ENCODE data around the gene CDK6. TPM values are rescaled to one million over a fixed set of nuclear protein-coding genes. Genes with fewer than 3 reads are reported as not detected.

Gene CDK6
- total and polyA plus RNA-seq, 2 experiments from 2014 or later: 17.8 to 61.5 TPM

DNA sequence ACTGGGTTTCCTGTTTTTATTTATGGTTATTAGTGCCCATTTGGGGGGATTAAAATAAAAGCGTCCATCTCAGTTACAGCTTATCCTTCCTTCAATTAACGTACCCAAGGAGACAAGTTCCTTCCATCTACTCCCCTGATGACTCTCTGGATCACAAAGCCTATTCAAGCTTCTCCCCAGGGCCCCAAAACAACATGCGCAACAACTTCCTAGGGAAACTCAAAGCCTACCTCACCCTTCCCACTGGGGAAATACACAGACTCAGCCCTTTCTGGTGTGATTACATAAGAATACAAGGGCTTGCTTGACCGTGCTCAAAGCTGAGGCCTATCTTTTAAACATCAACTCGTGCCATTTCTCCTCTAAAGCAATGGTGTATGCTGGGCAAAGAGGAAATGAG, 112.4 kb downstream of the CDK6 start:
- Histone ChIP-seq H3K4me1 (ENCODE audit: insufficient read depth) (peaks cover 39% of the 10 kb centered on the region), H3K27ac (peak overlapping the region; percentile 65), H3K79me2 (ENCODE audit: insufficient read depth) (peaks cover 96% of the 10 kb centered on the region), H3K4me2 (ENCODE audit: unreplicated experiment) (no peak overlapping the region), H3K9me2 (ENCODE audit: insufficient read depth) (no peaks in the 10 kb centered on the region), H4K20me1 (ENCODE audit: insufficient read depth) (no peaks in the 10 kb centered on the region), H3K27me3 (replicated peaks; ENCODE audit: insufficient read depth) (no peaks in the 10 kb centered on the region), H2AFZ (no peak overlapping the region), H3K9ac (no peak overlapping the region), H3K36me3 (ENCODE audit: low read depth) (0 out of 2 replicates have a peak, but pooled peaks cover 6% of the 10 kb centered on the region), H3F3A (ENCODE audit: insufficient read depth) (peaks cover 21% of the 10 kb centered on the region), H3K9me3 (ENCODE audit: low read depth) (no peaks in the 10 kb centered on the region), H3K4me3 (no peak overlapping the region)
- DNase-seq: no peak
- 96 to 99% methylated on average over 5 of the region's 5 CpGs for WGBS, 2 experiments (ENCODE audit: low coverage in 1 of 2, low lambda C conversion rate in 2 of 2, missing lambda C conversion rate in 2 of 2)
- in situ Hi-C loops (cut with MboI): no loop called here
- no peak for TF ChIP-seq EZH2 (IDR thresholded peaks at IDR 0.05; ENCODE audit: insufficient read depth, poor library complexity, severe bottlenecking)
- TF ChIP-seq EZH2phosphoT487 (IDR thresholded peaks at IDR 0.05; ENCODE audit: insufficient read depth, low read depth): no peak

- H3K4me2 ChIP-seq (ENCODE audit: unreplicated experiment): peak overlapping the region; percentile 64
Observed at GRCh38 chr7:92723205-92723604, 113.2 kb downstream of the CDK6 start.

DNA sequence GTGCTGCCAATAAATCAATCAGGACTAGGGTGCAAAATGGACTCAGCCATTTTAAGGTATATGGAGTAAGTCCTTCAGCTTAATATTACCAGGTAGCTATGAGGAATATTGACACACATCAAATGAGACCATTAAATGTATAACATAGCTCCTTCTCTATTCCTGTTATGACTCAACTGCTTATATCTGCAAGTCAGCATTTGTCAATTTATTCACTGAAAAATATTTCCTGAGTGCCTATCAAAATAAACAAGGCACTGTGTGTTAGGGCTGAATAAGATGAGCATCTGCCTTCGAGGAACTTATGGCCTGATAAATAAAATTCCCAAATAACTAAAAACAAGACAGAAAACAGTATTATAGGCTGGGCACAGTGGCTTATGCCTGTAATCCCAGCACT, 113.8 kb downstream of the CDK6 start:
- H3K27ac ChIP-seq: peak overlapping the region; percentile 65

More at GRCh38 chr7:92723205-92723604, 113.2 kb downstream of the CDK6 start:
- peak overlapping the region; percentile 27 for H3K4me3 ChIP-seq
- WGBS, 2 experiments (ENCODE audit: low coverage in 1 of 2, low lambda C conversion rate in 2 of 2, missing lambda C conversion rate in 2 of 2): 47 to 51% methylated on average over 2 of the region's 2 CpGs
- H2AFZ ChIP-seq: no peak overlapping the region
- TF ChIP-seq EZH2phosphoT487 (IDR thresholded peaks at IDR 0.05; ENCODE audit: insufficient read depth, low read depth) (no peak), EZH2 (IDR thresholded peaks at IDR 0.05; ENCODE audit: insufficient read depth, poor library complexity, severe bottlenecking) (no peak)
- H3K9me3 ChIP-seq (ENCODE audit: low read depth): no peaks in the 10 kb centered on the region
- H3K27me3 ChIP-seq (replicated peaks; ENCODE audit: insufficient read depth): no peaks in the 10 kb centered on the region
- peaks cover 35% of the 10 kb centered on the region for H3K4me1 ChIP-seq (ENCODE audit: insufficient read depth)
- H3K79me2 ChIP-seq (ENCODE audit: insufficient read depth): peaks cover 96% of the 10 kb centered on the region
- H3F3A ChIP-seq (ENCODE audit: insufficient read depth): peaks cover 28% of the 10 kb centered on the region
- H3K27ac ChIP-seq: peak overlapping the region; percentile 65
- in situ Hi-C loops (cut with MboI): no loop called here
- 0 out of 2 replicates have a peak, but pooled peaks cover 6% of the 10 kb centered on the region for H3K36me3 ChIP-seq (ENCODE audit: low read depth)
- H3K9ac ChIP-seq: peak overlapping the region; percentile 13; the same call in 1 of the 2 replicates
- peak; percentile 58 for DNase-seq
- no peaks in the 10 kb centered on the region for H3K9me2 ChIP-seq (ENCODE audit: insufficient read depth)
- no peaks in the 10 kb centered on the region for H4K20me1 ChIP-seq (ENCODE audit: insufficient read depth)

GRCh38 chr7:92720604-92721350, 115.6 kb downstream of the CDK6 start:
- H3K4me2 ChIP-seq (ENCODE audit: unreplicated experiment): no peak overlapping the region
- in situ Hi-C loops (cut with MboI): no loop called here
- no peaks in the 10 kb centered on the region for H3K27me3 ChIP-seq (replicated peaks; ENCODE audit: insufficient read depth)
- no peaks in the 10 kb centered on the region for H3K9me3 ChIP-seq (ENCODE audit: low read depth)
- H2AFZ ChIP-seq: no peak overlapping the region
- no peak for DNase-seq
- no peak overlapping the region for H3K9ac ChIP-seq
- 0 out of 2 replicates have a peak, but pooled peaks cover 6% of the 10 kb centered on the region for H3K36me3 ChIP-seq (ENCODE audit: low read depth)
- H3K9me2 ChIP-seq (ENCODE audit: insufficient read depth): no peaks in the 10 kb centered on the region
- H4K20me1 ChIP-seq (ENCODE audit: insufficient read depth): no peaks in the 10 kb centered on the region
- H3K27ac ChIP-seq: no peak overlapping the region
- H3K79me2 ChIP-seq (ENCODE audit: insufficient read depth): peaks cover 93% of the 10 kb centered on the region
- peaks cover 31% of the 10 kb centered on the region for H3K4me1 ChIP-seq (ENCODE audit: insufficient read depth)
- no peak overlapping the region for H3K4me3 ChIP-seq
- TF ChIP-seq EZH2phosphoT487 (IDR thresholded peaks at IDR 0.05; ENCODE audit: insufficient read depth, low read depth) (no peak), EZH2 (IDR thresholded peaks at IDR 0.05; ENCODE audit: insufficient read depth, poor library complexity, severe bottlenecking) (no peak)
- H3F3A ChIP-seq (ENCODE audit: insufficient read depth): peaks cover 52% of the 10 kb centered on the region
- WGBS, 2 experiments (ENCODE audit: low coverage in 1 of 2, low lambda C conversion rate in 2 of 2, missing lambda C conversion rate in 2 of 2): 94% methylated on average over 4 of the region's 4 CpGs

More for the DNA sequence above, 113.8 kb downstream of the CDK6 start:
- in situ Hi-C loops (cut with MboI): no loop called here
- Histone ChIP-seq H3K9me3 (ENCODE audit: low read depth) (no peaks in the 10 kb centered on the region), H3K9me2 (ENCODE audit: insufficient read depth) (no peaks in the 10 kb centered on the region), H3K4me1 (ENCODE audit: insufficient read depth) (peaks cover 31% of the 10 kb centered on the region), H3K79me2 (ENCODE audit: insufficient read depth) (peaks cover 96% of the 10 kb centered on the region), H2AFZ (no peak overlapping the region), H3K4me2 (ENCODE audit: unreplicated experiment) (peak overlapping the region; percentile 64), H3K9ac (0 out of 2 replicates have a peak overlapping the region, but pooled peaks have one; percentile 13), H3F3A (ENCODE audit: insufficient read depth) (peaks cover 34% of the 10 kb centered on the region), H4K20me1 (ENCODE audit: insufficient read depth) (no peaks in the 10 kb centered on the region), H3K36me3 (ENCODE audit: low read depth) (0 out of 2 replicates have a peak, but pooled peaks cover 6% of the 10 kb centered on the region), H3K4me3 (no peak overlapping the region; the same call in 1 of the 2 replicates), H3K27me3 (replicated peaks; ENCODE audit: insufficient read depth) (no peaks in the 10 kb centered on the region)
- TF ChIP-seq EZH2 (IDR thresholded peaks at IDR 0.05; ENCODE audit: insufficient read depth, poor library complexity, severe bottlenecking) (no peak), EZH2phosphoT487 (IDR thresholded peaks at IDR 0.05; ENCODE audit: insufficient read depth, low read depth) (no peak)
- DNase-seq: no peak
- WGBS, 2 experiments (ENCODE audit: low coverage in 1 of 2, low lambda C conversion rate in 2 of 2, missing lambda C conversion rate in 2 of 2): 86 to 92% methylated on average over 1 of the region's 1 CpG

Measured in GM23248 (cell line).